NCI-H2227 (cell line): ENCODE measurements around the gene KCNMA1.

Experiments
- DNase-seq: peaks from one replicate; lab custom pipeline; 2025; ENCODE audit not compliant: unreplicated experiment; lab: John Stamatoyannopoulos, UW

The KCNMA1 gene

DNA sequence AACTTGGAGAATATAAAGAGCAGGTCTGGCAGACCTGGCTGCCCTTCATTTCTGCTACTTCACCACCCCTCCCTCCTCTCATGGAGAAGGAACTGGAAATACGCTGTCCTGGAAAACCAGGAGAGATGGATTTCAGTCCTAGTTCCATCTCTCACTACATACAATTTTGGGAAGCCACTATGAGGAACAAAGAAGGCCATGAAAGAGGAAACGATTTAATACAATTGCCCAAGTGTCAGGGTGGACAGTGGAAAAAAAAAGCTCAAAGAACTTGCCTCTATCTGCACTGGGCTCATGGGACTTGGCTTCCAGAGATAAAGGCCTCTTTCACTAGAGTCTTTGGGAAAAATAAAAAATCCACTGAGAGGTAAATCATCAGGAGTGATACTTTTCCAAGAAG is 561.7 kb downstream of the KCNMA1 start:
- DNase-seq = no peak

DNA sequence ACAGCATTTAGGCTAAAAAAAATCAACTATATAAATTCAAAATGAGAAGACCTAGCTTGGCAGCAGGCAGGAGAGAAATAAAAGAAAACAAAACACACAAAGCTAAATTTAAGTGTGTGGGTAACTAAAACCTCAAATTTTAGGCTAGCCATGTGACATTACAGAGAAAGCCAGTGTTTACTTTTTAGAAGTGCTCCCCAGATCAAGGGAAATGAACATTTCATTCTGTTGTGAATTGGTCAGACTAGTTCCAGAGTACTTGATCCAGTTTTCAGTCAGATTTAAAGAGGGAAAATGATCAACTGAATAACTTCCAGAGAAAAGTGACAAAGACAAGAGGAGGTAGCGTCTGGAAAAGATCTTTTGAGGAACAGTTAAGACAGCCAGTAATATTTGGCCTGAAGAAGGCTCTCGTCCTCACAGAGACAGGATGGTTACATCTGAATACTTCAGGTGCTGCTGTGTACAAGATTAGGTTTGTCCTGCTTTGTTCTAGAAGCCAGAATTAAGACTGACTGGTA is 563.4 kb downstream of the KCNMA1 start:
- DNase-seq = no peak

DNA sequence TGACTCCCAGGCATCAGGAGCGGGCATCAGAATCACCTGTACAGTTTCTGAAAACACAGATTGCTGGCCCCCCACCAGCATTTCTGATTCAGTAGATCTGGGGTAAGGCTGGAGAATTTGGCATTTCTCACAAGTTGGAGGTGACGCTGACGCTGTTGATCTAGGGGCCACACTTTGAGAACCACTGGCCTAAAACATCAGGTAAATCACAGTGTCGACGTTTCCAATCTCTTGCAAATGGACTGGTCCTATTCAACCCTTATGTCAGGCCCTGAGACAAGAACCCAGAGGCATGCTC is 564.0 kb downstream of the KCNMA1 start:
- no peak for DNase-seq

DNA sequence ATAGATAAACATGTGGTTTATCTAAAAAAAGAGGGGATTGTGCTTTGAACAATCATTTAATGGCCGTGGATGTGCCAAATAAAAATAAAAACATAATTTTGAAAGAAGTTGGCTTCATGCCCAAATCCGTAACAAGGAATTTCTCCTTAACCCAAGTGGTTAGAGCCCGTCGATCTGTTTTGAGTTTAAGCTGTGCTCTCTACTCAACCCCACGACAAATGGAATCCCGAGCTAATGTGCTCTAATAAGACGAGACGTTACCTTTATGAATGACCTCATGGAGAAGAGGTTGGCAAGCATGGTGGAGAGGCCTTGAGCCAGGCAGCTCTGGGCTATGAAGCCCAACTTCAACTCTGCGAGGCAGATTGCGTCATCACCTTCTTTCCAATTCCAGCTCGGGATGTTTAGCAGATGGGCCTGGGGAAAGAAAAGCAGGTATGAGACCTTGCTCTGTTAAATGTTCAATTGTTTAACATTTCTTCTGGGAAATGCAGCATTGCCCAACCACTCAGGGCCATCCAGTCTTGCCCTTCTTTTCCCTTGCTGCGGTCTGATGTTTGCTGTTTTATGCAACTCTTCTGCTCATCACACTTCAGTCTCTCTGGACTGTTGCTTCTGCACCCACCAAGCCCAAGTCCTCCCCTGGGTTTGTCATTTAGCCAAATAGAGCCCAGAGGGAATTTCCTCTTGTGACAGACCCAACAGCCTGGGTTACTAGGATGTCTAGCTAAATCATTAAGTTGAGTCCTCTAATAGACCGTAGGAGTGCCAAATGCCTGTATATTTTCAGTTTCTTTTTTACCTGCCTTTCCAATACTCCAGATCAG is 564.6 kb downstream of the KCNMA1 start:
- peak; percentile 11 for DNase-seq

DNA sequence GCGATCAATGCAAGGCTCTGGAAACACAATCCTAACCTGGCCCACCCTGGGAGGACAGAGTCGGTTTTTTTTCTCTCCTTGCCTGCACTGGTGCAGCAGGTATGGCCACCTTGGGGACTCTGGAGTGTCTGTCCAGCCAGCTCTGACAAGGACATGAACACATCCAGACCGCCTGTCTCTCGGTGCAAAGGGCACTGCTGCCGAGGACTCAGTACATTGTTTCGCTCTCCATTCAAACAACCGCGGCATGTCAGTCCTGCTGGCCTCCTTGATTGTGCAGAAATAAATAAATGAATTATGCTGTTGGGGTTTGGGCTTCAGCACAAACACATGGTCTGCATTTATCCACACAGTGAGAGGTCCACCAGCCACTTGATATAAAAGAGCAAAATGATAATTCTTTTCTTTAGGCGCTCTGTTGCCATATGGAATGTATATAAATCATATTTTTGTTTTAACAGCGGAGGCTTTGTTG is 565.2 kb downstream of the KCNMA1 start:
- peak; percentile 7 for DNase-seq

DNA sequence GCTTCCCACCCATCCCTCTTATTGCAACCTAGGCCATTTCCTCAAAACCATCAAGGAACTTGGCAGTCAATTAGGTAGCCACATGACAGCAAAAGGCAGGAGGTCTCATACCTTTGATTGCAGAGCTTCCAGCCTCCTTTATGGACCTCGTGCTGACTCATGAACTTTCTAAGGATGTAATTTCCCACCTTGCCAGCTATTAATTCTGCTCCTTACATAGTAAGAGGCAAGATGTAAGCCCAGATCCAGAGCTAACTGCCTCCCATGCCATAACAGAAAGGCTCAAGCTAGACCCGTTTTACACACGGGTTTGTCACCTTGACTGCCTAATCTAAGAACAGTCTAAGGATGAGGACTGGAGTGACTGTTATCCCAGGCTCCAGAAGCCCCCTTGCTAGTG is 565.7 kb downstream of the KCNMA1 start:
- DNase-seq = no peak

DNA sequence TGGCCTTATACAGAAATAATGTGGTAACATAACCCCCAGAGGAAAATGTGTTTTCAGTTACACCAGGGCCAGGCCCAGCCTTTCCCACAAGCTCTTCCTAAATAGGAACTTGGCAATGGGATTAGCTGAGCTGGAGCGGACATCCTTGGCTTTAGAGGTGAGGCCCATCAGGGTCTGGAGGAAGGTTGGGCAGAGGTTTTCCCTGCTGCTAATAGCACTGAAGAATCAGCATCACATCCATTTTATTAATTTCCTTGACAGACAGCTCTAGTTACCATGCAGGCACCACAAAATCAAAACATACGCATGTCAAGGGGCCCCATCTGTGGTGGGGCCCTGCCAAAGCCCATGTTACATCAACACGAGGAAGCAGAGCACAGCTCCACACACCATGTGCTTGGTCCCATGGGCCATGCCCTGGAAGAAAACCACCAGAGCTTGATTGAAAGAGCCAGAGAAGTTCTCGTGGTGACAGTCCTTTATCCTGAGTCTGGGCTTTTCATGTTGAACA is 566.6 kb downstream of the KCNMA1 start:
- DNase-seq = no peak

DNA sequence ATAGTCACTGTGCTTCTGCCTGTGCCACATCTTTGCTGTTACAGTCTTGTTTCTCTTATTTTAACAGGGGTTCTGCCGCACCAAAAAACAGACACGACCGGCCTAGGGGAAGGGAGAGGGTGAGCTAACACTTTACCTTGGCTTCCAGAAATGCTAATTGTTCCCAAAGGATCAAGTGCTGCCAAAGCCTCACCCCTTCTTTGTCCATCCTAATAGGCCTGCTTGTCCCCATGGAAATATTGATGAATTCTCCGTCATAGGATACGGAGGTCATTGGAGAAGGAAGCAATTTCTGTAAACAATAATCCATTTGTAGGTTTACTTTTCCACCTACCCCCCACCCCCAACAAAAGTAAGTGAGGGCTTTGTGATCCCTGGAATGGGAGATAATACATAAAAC is 567.3 kb downstream of the KCNMA1 start:
- no peak for DNase-seq

DNA sequence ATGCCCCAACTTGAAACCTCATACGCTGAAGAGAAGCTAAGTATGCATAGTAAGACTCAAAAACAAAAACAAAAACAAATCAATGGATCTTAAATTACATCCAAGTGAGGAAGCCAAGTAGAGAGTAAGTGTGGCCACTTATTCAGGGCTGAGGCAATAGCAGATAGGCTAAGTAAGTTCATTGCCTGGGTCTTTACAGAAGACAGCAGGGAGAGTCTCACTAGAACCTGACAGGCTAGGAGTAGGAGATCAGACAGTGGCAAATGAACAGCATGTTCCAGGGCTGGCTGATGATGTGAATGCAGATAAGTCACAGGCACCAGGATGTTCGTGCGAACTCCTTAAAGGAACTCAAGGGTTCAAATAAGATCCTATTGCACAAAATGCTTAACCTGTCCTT is 568.6 kb downstream of the KCNMA1 start:
- DNase-seq = no peak

DNA sequence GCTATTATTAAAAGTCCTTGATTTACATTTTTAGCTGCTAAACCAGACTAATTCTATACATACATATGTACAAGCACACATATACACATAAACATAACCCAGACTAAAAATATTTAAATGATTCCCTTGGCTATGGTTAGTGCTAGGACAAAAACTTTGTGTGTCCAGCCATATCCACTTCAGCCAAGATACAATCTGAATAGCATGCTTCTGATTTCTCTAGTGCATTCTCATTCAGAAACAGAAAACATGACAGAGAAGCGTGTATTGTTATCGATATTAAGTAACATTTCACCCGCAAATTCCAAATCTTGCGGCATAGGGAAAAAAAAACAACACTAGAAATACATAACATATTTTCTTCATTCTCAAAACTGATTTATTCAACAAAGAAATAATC is 569.3 kb downstream of the KCNMA1 start:
- no peak for DNase-seq

DNA sequence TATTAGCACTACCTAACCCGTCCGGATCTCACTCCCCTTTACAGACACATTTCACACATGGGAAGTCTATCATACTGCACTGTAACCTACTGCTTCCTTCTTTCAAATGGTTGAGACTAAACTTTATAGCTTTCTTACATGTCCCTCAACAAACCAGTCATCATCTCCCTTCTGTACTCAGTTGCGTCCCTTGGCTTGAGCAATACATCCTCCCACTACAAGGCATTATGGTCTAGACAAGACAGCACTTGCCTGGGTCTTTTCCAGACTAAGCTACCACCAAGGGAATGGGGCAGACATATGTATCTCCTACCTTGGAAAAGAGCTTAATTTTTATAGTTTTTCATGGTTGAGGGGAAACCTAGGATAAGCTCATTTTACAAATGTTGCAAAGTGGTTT is 575.2 kb downstream of the KCNMA1 start:
- no peak for DNase-seq

DNA sequence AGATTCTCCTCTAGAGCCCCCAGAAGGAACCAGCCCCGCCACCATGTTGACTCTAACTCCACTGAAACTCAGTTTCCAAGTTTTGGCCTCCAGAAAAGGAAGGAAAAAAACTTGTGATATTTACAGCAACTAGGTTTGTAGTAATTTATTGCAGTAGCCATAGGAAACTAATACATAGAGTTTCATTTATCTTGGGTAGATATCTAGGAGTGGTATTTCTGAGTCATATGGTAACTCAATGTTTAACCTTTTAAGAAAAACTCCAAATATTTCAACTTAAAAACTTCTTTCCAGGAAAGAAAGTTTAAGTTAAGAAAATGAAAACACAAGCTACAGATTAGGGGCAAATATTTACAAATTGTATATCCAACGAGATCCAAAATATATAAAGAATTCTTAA is 576.7 kb downstream of the KCNMA1 start:
- DNase-seq = no peak

DNA sequence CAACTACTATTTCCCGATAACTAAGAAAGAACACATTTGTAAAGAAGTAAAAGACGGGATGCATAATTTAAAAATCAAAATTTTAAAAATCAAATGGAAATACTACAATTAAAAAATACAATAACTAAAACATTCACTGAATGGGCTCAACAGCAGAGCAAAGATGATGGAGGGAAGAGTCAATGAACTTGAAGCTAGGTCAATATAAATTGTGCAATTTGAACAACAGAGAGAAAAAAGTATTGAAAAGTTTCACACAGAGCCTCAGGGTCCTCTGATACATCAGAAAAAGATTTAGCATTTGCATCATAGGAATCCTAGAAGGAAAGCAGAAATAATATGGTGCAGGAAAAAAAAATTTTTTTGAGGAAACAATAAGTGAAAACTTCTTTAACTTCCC is 581.0 kb downstream of the KCNMA1 start:
- no peak for DNase-seq

DNA sequence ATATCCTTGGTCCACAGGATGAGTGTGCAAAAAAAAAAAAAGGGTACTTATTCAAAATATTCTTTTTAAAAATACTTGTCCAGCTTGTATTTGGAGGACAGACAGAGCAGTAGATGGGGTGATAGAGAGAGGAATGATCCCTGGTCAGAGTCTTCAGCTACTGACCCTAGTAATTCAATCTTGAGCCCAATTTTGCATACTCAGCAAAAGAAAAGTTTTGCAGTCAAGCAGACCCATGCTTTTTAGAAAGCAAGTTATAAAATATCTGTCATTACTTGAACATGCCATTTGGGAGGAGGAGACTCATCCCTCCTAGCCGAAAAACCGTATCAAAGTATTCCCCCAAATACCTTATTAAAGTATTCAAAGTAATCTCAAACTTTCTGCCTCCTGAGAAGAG is 585.0 kb downstream of the KCNMA1 start:
- DNase-seq = no peak

DNA sequence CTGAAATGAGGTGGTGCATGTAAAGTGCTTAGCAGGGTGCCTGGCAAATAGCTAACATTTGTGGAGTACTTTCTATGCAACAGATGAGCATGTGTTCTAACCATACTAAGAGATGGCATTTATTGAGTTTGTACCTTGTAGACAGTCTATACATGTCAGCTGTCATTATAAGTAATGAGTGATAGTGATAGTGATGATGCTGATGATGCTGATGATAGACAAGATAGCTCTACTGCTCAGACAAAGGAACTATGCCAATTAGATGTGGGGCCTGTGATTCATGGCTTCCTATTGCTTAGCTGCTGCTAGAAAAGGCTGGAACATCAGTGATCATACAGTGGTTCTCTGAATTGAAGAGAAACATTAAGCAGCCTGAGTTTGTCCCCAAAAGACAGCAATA is 585.8 kb downstream of the KCNMA1 start:
- no peak for DNase-seq

DNA sequence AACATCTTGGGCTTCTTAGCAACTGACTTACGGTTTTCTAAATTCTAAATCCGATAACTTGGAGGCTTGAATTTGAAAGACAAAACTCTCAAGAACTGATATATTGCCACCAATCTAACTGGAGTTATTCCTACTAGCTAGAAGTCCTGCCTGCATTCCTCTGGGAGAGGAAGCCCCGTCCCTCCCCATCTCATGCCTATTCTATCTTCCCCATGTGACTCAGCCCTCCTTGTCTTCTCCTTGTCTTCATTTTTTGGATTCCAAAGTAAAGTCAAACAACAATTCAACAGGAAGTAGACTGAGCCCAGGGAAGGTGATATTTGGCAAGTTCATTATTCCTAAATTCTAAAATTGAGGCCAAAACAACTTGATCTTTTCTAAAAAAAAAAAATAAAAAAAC is 587.7 kb downstream of the KCNMA1 start:
- DNase-seq = no peak

DNA sequence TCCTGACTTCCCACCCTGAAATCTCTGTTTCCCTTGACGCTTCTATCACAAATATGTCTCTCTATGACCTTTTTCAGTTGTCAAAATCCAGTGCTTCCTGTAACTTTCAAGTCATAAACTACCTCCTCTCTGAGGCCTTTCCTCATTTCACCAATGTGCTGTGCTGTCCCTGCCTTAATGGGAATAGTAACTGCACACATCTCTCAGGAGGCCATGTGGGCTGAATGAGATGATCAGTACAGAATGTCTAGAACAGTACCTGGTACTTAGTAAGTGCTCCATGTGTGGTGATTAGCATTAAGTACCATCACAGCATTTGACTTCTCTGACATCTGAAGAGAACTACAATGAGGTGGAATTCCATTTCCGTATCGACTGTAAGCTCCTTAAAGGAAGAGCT is 588.5 kb downstream of the KCNMA1 start:
- DNase-seq = no peak

DNA sequence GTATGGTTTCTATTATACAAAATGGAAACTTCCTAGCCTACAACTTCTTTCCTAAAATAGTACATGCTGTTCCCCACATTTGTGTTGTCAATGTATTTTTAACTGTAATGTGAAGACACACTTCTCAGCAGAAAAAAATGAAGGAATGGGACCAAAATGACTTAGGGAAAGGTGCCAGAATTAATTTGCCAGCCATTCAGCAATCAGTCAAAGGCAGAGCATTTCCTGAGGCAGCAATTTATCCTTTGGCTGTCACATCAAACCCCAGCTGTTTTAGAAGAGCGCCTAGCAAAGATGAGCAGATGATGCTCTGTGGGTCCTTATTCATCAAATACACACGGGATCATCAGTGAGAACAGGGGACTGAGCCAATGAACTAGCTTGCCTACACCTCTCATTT is 592.5 kb downstream of the KCNMA1 start:
- DNase-seq = peak; percentile 13

DNA sequence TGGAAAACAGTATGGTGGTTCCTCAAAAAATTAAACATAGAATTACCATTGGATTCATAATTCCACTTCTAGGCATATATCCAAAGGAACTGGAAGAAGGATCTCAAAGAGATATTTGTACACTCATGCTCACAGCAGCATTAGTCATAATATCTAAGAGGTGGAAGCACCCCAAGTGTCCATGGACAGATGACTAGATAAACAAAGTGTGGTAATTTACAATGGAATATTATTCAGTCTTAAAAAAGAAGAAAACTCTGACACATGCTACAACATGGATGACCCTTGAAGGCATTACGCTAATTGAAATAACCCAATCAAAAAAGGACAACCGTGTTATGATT is 594.2 kb downstream of the KCNMA1 start:
- no peak for DNase-seq

DNA sequence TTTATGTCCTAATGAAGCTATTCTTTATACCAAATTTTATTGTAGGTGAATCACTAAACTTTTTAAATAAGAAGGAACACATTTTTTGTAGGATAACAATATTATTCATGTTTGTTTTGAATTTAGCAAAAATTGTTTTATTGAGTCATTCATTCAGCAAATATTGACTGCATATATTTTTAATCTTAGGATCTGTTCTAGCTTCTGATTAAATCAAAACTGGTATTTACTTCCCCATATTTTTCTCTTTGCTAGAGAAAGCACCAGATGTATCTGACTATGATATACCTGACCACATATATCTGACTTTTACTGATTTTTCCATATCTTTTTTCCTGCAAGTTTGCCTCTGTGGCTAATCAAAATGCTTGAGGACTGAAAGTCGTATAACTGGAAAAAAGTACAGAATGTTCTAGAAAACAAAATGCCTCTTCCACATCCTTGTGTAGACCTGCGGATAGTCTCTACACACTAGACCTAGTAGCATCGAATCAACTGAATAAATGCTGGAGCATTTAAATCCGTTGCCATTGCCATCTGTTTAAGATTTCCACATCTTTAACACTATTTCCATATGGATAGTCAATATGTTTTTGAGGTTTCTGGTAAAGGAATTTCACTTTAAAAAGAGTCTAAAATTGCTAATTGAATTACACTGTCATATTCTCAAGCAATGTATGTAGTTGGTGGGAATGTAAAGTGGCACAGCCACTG is 594.7 kb downstream of the KCNMA1 start:
- no peak for DNase-seq

DNA sequence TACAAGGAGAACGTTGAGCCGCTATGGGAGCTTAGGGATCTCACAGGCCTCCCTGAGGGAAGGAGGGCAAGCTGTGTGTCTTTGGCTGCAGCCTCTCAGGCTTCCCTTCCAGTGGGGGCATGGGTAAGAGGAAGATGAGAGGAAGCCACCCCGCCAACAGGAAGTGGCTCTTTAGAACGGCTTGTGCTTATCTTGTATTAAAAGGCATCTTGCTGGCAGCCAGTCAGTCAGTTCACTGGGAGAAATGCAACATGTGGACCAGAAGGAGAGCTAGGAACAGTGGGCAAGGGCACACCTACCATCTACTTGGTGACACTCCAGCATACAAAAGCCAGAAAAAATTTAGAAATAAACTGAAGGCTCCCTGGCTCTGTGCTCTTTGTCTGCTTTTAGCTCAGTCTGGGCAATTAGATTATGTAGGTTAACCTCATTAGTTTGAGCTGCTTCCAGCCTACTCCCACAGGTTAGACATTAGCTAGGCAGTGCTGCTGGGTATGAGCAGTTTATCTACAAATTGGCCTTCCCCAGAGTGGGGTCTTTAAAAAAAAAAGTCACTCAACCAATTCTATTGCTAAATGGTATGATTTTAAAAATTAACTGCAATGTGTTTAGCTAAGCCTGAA is 595.9 kb downstream of the KCNMA1 start:
- DNase-seq = no peak

DNA sequence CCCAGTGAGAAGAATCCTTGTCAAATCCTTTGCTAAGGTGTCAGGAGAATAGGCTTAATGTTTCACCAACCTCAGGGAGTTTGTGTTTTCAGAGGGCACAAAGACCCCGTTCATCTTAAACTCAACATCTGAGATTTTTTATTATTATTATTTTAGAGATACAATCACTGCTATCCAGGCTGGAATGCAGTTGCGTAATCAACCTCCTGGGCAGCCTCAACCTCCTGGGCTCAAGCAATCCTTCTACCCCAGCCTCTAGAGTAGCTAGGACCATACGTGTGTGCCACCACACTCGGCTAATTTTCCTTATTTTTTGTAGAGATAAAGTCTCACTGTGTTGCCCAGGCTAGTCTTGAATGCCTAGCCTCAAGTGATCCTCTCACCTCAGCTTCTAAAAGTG is 599.2 kb downstream of the KCNMA1 start:
- no peak for DNase-seq
